HG02840 (cell line): ENCODE data around the gene AARSD1.
"Not testable (repeated sequence)": the region's sequence is repeated elsewhere in the genome, so short reads cannot be mapped to it uniquely, and the experiment has no call there.

Experiments used
- ATAC-seq: cut with Tn5 transposase; IDR thresholded peaks from one replicate; pipeline ENCODE4 v1.9.1; 2021; ENCODE audit warnings: mild to moderate bottlenecking, moderate library complexity, moderate number of reproducible peaks; ENCODE audit not compliant: unreplicated experiment, low FRiP score

Gene AARSD1

DNA sequence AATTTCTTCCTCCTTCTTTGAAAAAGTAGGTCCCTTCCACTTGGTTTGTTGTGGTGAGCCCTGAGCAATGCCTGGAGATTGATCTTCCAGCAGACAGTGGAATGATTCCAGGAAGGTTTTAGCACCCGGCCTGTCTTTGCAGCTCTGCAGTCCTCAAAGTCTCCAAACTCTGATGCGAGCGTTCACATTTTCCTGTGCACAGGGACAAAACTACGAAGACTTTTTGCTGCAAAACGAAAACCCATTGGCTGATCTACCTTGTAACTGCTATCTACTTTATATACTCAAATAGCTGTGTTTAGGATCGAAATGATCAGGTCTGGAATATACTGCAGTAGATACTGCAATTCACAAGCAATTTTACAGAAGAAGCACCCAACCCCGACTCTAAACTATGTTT, 42.0 kb downstream of the AARSD1 start:
- no peak for ATAC-seq

GRCh38 chr17:42920922-42921321, 43.3 kb downstream of the AARSD1 start:
- no peak for ATAC-seq

DNA sequence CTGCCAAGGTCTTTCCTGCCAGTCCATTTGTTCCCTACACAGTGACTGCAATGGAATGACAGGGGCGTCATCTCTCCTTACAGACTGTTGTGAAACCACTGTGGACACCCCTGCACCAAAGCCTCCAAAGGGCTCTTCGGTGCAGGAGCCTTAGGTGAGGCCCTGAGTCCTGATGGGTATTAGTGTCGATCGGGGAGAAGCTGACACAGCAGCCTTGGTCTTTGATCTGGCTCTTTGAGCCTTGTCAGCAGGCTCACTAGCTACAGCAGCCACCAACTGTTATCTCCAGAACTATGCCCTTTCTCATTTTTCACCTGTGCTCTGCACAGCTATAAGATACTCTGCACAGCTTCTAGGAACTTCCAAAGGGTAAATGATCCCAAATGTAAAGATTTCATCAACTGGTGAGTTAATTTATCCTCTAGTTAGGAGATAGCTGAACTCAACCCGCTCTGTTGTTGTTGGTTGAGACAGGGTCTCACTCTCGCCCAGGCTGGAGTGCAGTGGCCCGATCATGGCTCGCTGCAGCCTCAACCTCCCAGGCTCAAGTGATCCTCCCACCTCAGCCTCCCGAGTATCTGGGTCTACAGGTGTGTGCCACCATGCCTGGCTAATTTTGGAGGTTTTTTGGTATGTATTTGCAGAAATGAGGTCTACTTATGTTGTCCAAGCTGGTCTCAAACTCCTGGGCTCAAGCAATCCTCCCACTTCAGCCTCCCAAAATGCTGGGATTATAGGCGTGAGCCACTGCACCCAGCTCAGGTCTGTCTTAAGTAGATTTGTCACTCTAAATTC, 44.0 kb downstream of the AARSD1 start:
- ATAC-seq = no peak

DNA sequence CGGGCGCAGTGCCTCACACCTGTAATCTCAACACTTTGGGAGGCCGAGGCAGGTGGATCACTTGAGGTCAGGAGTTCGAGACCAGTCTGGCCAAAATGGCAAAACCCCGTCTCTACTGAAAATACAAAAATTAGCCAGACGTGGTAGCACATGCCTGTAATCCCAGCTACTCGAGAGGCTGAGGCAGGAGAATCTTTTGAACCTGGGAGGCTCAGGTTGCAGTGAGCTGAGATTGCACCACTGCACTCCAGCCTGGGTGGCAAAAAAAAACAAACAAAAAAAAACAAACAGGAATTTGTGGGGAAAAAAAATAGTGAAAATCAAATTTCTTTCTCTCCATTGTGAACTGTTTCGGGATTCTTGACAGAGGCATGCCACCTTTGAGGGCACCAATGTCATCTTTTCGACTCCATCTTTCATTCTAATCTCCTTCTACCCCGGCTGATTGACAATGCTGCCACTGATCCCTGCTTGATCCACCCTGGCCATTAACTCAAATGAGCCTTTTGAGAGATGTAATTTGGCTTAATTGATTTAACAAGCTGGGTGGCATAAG, 44.7 kb downstream of the AARSD1 start:
- ATAC-seq = not testable (repeated sequence)

DNA sequence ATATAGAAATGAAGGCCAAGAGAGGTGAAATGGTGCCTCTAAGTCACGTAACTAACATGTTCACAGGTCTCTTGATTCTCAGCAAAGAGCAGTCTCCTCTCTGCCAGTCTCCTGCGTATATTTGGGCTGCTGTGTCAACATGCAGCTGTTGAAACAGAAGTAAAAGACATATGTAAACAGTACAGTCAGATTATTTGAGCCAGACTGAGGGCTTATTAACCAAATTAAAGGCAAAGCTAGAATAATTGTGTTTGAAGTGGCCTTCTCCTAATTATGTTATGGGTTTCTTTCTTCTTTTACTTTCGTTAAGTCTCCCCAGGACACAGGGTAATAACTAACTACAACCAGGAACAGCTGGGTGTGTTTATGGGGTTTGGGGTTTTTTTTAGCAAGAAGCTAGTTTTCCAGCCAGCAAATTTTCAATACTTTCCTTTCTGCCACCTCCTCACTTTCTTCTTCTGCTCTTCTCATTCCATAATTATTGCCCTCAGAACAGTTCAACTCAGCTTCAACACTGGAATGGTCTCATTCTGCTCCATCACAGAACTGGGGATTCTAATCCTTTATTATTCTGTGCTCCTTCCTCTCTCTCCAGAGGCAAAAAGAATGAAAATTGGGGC, 45.2 kb downstream of the AARSD1 start:
- ATAC-seq = no peak

DNA sequence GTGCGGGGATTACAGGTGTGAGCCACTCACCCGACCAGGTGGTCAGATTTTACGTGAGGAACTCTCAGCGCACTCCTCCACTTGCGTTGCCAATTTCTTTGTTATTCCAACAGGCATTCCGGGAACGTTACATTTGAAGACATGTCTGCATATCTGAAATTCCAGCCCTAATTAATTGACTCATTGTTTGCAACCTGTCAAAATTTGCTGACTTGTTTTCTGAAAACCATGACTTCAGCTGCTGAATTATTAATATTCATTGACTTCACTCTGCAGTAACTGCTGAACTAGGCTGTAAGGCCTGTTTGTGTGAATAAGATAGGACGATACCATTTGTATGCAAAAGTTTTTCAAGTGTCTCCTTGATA, 47.0 kb downstream of the AARSD1 start:
- ATAC-seq = no peak

DNA sequence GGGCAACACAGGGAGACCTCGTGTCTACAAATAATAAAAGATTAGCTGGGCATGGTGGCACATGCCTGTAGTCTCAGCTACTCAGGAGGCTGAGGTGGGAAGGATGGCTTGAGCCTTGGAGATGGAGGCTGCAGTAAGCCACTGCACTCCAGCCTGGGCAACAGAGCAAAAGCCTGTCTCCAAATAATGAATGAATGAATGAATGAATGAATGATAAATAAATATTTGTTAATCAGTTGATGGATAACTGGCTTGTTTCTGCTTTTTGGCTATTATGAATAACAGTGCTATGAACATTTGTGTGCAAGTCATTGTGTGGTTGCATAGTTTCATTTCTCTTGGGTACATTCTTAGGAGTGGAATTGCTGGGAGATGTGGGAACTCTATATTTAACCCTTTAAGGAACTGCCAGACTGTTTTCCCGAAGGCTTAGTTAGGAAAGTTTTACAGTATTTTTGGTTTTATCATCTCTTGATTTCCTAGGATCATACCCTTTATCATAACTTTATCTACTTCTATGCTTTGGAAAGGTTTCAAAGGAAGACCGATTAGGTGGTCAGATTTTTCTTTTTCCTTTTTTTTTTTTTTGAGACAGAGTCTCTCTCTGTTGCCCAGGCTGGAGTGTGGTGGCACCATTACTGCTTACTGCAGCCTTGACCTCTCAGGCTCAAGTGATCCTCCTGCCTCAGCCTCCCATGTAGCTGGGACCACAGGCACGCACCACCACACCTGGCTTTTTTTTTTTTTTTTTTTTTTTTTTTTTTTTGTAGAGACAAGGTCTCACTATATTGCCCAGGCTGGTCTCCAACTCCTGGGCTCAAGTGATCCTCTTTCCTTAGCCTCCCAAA, 47.6 kb downstream of the AARSD1 start:
- ATAC-seq = not testable (repeated sequence)

DNA sequence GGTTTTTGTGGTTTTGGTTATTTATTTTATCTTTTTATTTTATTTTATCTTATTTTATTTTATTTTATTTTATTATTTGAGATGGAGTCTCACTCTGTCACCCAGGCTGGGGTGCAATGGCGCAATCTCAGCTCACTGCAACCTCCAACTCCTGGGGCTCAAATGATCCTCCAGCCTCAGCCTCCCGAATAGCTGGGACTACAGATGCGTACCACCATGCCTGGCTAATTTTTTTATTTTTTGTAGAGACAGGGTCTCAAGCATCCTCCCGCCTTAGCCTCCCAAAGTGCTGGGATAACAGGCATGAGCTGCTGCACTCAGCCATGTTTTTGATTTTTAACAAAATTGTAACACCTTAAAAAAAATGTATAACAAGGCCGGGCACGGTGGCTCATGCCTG, 49.0 kb downstream of the AARSD1 start:
- ATAC-seq = not testable (repeated sequence)

- no peak for ATAC-seq
Observed at GRCh38 chr17:42913981-42914617, 50.2 kb downstream of the AARSD1 start.

- no peak for ATAC-seq
Observed at GRCh38 chr17:42913522-42913921, 50.7 kb downstream of the AARSD1 start.

DNA sequence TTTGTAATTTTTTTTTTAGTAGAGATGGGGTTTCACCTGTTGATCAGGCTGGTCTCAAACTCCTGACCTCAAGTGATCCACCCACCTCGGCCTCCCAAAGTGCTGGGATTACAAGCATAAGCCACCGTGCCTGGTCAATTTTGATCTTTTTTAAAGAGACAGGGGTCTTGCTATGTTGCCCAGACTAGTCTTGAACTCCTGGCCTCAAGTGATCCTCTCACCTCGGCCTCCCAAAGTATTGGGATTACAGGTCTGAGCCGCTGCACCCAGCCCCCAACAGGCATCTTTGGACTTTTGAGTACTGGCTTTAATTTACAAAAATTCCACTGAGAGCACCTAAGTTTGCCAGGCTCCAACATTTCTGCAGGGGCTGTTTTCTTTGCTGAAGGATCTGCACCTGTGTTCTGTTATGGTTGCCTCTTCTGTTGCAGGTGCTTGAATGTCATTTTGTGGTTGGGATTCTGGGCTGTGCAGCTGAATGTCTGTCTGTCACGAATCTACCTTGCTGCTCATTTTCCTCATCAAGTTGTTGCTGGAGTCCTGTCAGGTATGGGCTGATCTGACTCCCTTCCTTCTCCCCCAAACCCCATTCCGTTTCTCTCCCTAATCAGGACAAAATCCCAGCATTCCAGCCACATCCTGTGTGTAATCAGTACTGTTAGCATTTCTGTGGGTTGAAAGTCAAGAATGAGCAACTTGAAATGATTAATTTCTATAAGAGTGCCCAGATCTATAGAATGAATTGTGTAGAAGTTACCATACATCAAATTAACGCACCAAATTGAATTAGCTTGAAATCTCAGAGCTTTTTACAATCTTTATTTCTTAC, 55.2 kb downstream of the AARSD1 start:
- no peak for ATAC-seq

DNA sequence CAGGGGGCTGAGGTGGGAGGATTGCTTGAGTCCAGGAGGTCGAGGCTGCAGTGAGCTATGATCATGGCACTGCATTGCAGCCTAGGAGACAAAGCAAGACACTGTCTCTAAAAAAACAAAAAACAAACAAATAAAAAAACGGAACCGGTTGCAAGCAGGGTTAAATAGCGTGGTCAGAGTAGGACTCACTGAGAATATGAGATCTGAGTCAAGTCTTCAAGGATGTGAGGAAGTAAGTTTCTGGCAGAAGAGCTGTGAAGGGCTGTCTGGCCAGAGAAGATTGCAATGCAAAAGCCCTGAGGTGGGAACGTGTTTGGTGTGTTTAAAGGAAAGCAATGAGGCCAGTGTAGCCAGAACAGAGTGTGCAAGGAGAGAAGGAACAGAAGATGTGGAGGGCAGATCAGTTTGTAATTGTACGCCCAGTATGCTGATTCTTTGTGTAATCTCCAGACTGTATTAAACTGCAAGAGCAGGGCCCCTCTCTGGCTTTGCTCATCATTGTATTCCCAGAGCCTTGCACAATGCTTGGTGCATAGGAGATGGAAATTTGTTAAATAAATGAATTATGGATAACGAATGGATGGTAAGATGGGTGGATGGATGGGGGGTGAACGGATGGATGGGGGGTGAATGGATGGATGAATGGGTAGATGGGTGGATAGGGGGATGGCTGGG, 57.3 kb downstream of the AARSD1 start:
- no peak for ATAC-seq

DNA sequence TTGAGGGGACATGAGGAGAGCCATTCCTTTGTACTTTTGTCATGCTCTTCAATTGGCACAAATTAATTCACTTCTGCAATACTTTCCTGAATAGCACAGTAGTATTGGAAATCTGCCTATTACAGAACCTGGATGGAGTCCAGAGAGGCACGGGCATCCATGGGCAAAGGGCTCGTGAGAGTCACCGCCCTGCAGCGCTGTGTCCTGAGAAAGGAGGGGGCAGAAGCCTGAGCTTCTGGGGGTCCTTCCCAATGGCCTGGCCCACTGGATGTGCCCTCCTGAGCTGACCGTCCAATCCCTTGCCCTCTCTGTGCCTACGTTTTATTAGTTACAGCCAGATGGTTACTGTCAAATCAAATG, 60.2 kb downstream of the AARSD1 start:
- no peak for ATAC-seq

- no peak for ATAC-seq
Observed at GRCh38 chr17:42901535-42902229, 62.6 kb downstream of the AARSD1 start.
